ENCODE results near the gene CFAP210.

DNA sequence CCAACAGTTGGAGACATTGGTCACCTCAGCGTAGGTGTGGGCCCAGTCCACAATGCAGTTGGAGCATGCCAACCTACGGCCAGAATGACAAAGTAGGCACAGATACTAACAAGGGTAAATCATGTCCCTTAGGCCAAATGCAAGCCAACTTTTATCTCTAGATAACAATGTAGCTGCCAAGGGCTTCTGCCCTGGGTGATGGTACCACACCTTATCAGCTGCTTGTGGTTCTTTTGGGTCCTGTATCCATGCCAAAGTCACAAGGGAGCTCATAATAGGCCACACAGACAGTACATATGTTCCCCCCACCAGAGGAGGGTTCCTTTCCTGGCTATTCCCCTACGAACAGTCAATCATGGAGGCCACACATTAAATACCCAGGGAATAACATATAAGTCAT is 19.1 kb upstream of the CFAP210 start:
- TF ChIP-seq CTCF (conservative IDR thresholded peaks at IDR 0.05; ENCODE audit: low read depth in 2 of 2), result no peak
- no peak for TF ChIP-seq EZH2 (IDR thresholded peaks at IDR 0.05; ENCODE audit: low read depth, unreplicated experiment)
- no peak for TF ChIP-seq CREB1 (CRISPR knock-in tag; IDR thresholded peaks at IDR 0.05; ENCODE audit: low read depth)
